NCI-H1930 (cell line): ENCODE data around the gene CXXC1.
A peak's percentile ranks its signal among the peaks of the same experiment; 100 is the strongest.
"Not testable (repeated sequence)": the region's sequence is repeated elsewhere in the genome, so short reads cannot be mapped to it uniquely, and the experiment has no call there.

ENCODE experiments used
- DNase-seq, 2 experiments: peaks; one replicate each; lab custom pipeline; 2025; lab: John Stamatoyannopoulos, UW

Gene CXXC1

GRCh38 chr18:50297621-50298442, 10.3 kb upstream of the CXXC1 start:
- DNase-seq, result peak; percentile 60 to 65

GRCh38 chr18:50293039-50293438, 5.5 kb upstream of the CXXC1 start:
- DNase-seq, result no peak

GRCh38 chr18:50289108-50289443, 1.6 kb upstream of the CXXC1 start:
- DNase-seq, result no peak

- not testable (repeated sequence) for DNase-seq
Observed at GRCh38 chr18:50288348-50289107, 1.0 kb upstream of the CXXC1 start.

GRCh38 chr18:50287028-50287440, 458 bp downstream of the CXXC1 start:
- no peak for DNase-seq

GRCh38 chr18:50286391-50287027, 983 bp downstream of the CXXC1 start:
- peak in 1 of 2 experiments; percentile 21 for DNase-seq

- DNase-seq, result no peak
Observed at GRCh38 chr18:50285631-50286321, 1.7 kb downstream of the CXXC1 start.

GRCh38 chr18:50285071-50285470, 2.4 kb downstream of the CXXC1 start:
- DNase-seq, result no peak

GRCh38 chr18:50284255-50284885, 3.1 kb downstream of the CXXC1 start:
- no peak for DNase-seq

- no peak for DNase-seq
Observed at GRCh38 chr18:50283469-50284209, 3.9 kb downstream of the CXXC1 start.

GRCh38 chr18:50282521-50283335, 4.8 kb downstream of the CXXC1 start:
- no peak for DNase-seq

- no peak for DNase-seq
Observed at GRCh38 chr18:50281972-50282520, 5.4 kb downstream of the CXXC1 start.

- peak; percentile 98 to 99 for DNase-seq
Observed at GRCh38 chr18:50281295-50281971, 6.1 kb downstream of the CXXC1 start, which contains the start of gene MBD1. Gene MBD1 (minus strand): TSS chr18:50281523. CDS start chr18:50279992, 1,531 bp downstream.

GRCh38 chr18:50280707-50281294, 6.7 kb downstream of the CXXC1 start:
- DNase-seq, result no peak

GRCh38 chr18:50279752-50280151, 7.7 kb downstream of the CXXC1 start:
- no peak for DNase-seq

GRCh38 chr18:50277942-50278341, 9.6 kb downstream of the CXXC1 start:
- DNase-seq, result no peak

- no peak for DNase-seq
Observed at GRCh38 chr18:50276452-50276851, 11.0 kb downstream of the CXXC1 start.

GRCh38 chr18:50275503-50276036, 11.9 kb downstream of the CXXC1 start:
- no peak for DNase-seq
